Neural cell (in vitro differentiated cells): ENCODE measurements around the gene HSD3B7. TPM values are rescaled to one million over a fixed set of nuclear protein-coding genes. Genes with fewer than 3 reads are reported as not detected.

Experiments
- H2AFZ ChIP-seq: fragments of 200-600, 300-800 bp; sonication (generic), shearing (Covaris generic); 2 replicates; pipeline ENCODE4 v1.6.0; 2014; ENCODE audit warnings: low read depth, mild to moderate bottlenecking, antibody characterized with exemption, low read length, moderate library complexity
- H3F3A ChIP-seq: fragments of 200-600 bp; shearing (Covaris generic); 2 replicates; pipeline ENCODE4 v1.6.1; 2016; ENCODE audit warnings: mild to moderate bottlenecking, moderate library complexity, mixed read lengths, antibody characterized with exemption, low read length; ENCODE audit not compliant: insufficient read depth, poor library complexity, severe bottlenecking
- H3K27ac ChIP-seq: fragments of 200-600, 300-800 bp; sonication (generic), shearing (Covaris generic); 2 replicates; pipeline ENCODE4 v1.5.1; 2014; ENCODE audit warnings: mild to moderate bottlenecking, low read length, moderate library complexity
- H3K27me3 ChIP-seq: fragments of 300-800, 200-600 bp; sonication (generic), shearing (Covaris generic); 2 replicates; pipeline ENCODE4 v1.6.0; 2014; ENCODE audit warnings: mild to moderate bottlenecking, low read depth, low read length, moderate library complexity; ENCODE audit not compliant: insufficient read depth
- H3K36me3 ChIP-seq: fragments of 300-800, 200-600 bp; sonication (generic), shearing (Covaris generic); 2 replicates; pipeline ENCODE4 v1.5.1; 2014; ENCODE audit warnings: mild to moderate bottlenecking, antibody characterized with exemption, low read length, moderate library complexity; ENCODE audit not compliant: insufficient read depth
- H3K4me2 ChIP-seq: fragments of 300-800, 200-600 bp; sonication (generic), shearing (Covaris generic); 2 replicates; pipeline ENCODE4 v1.6.0; 2014; ENCODE audit warnings: mild to moderate bottlenecking, low read length
- H3K4me3 ChIP-seq: fragments of 300-800, 200-600 bp; sonication (generic), shearing (Covaris generic); 2 replicates; pipeline ENCODE4 v1.5.1; 2014; ENCODE audit warnings: mild to moderate bottlenecking, low read length, moderate library complexity
- H3K79me2 ChIP-seq: fragments of 200-600 bp; shearing (Covaris generic); replicated peaks from 2 replicates; pipeline ENCODE4 v1.6.0; 2014; ENCODE audit warnings: mild to moderate bottlenecking, low read length, moderate library complexity; ENCODE audit not compliant: insufficient read depth
- H3K9ac ChIP-seq: fragments of 300-800, 200-600 bp; sonication (generic), shearing (Covaris generic); 2 replicates; pipeline ENCODE4 v1.6.1; 2016; ENCODE audit warnings: mild to moderate bottlenecking, low read length, mixed read lengths
- H3K9me2 ChIP-seq: fragments of 200-600 bp; shearing (Covaris generic); 2 replicates; pipeline ENCODE4 v1.6.1; 2016; ENCODE audit warnings: mild to moderate bottlenecking, low read length, mixed read lengths; ENCODE audit not compliant: insufficient read depth
- H3K9me3 ChIP-seq: fragments of 200-600, 300-800 bp; sonication (generic), shearing (Covaris generic); 2 replicates; pipeline ENCODE4 v1.6.1; 2016; ENCODE audit warnings: mild to moderate bottlenecking, mixed run types, low read length, moderate library complexity, mixed read lengths
- H4K20me1 ChIP-seq: fragments of 200-600 bp; shearing (Covaris generic); 2 replicates; pipeline ENCODE4 v1.6.1; 2016; ENCODE audit warnings: mild to moderate bottlenecking, mixed run types; ENCODE audit not compliant: insufficient read depth
- CTCF ChIP-seq: fragments of 450-650 bp; IDR thresholded peaks from 2 replicates; pipeline ENCODE4 v1.5.1; 2014; ENCODE audit warnings: antibody characterized with exemption, mild to moderate bottlenecking, moderate library complexity; ENCODE audit not compliant: poor library complexity, severe bottlenecking
- EP300 ChIP-seq: fragments of 450-650 bp; conservative IDR thresholded peaks from 2 replicates; pipeline ENCODE4 v1.6.1; 2014; ENCODE audit warnings: antibody characterized with exemption, mild to moderate bottlenecking, moderate library complexity; ENCODE audit not compliant: poor library complexity, severe bottlenecking
- EZH2 ChIP-seq: fragments of 200-600, 300-800 bp; shearing (Covaris generic), sonication (generic); IDR thresholded peaks from 2 replicates; pipeline ENCODE4 v1.6.1; 2014; ENCODE audit warnings: antibody characterized with exemption, low read length, borderline replicate concordance, mild to moderate bottlenecking; ENCODE audit not compliant: insufficient read depth, poor library complexity, severe bottlenecking
- MXI1 ChIP-seq: fragments of 450-650 bp; conservative IDR thresholded peaks from 2 replicates; pipeline ENCODE4 v1.6.1; 2014; ENCODE audit warnings: antibody characterized with exemption, mild to moderate bottlenecking; ENCODE audit not compliant: poor library complexity, severe bottlenecking
- POLR2AphosphoS5 ChIP-seq: IDR thresholded peaks from 2 replicates; pipeline ENCODE4 v1.6.1; 2012
- RAD21 ChIP-seq: fragments of 450-650 bp; conservative IDR thresholded peaks from 2 replicates; pipeline ENCODE4 v1.6.1; 2014; ENCODE audit warnings: antibody characterized with exemption, mild to moderate bottlenecking, moderate library complexity
- REST ChIP-seq: IDR thresholded peaks from 2 replicates; pipeline ENCODE4 v1.6.1; 2012; ENCODE audit warnings: borderline replicate concordance
- SMC3 ChIP-seq: fragments of 450-650 bp; conservative IDR thresholded peaks from 2 replicates; pipeline ENCODE4 v1.6.1; 2014; ENCODE audit warnings: antibody characterized with exemption, mild to moderate bottlenecking, moderate library complexity; ENCODE audit not compliant: poor library complexity
- TAF1 ChIP-seq: IDR thresholded peaks from 2 replicates; pipeline ENCODE4 v1.6.1; 2012; ENCODE audit warnings: low read depth
- polyA plus RNA-seq: library from polyadenylated mRNA; depleted of rRNA; stranded (reverse); fragments of >200 nt; gene quantifications from 2 replicates; pipeline ENCODE4 v1.2.3, GENCODE V29; 2014

The HSD3B7 gene
- polyA plus RNA-seq, 1 donor from 2014 or later, result 3.4 TPM

- no peaks in the 10 kb centered on the region for H3K27me3 ChIP-seq
- no peak for TF ChIP-seq POLR2AphosphoS5
- TF ChIP-seq CTCF, result peak; percentile 74
- TF ChIP-seq EZH2, result no peak
- TF ChIP-seq REST, result no peak
- TF ChIP-seq EP300, result no peak
- peak; percentile 64 for TF ChIP-seq RAD21
- no peak for TF ChIP-seq TAF1
- no peak for TF ChIP-seq MXI1
- peak; percentile 63 for TF ChIP-seq SMC3
- no peak overlapping the region for H2AFZ ChIP-seq
- no peak overlapping the region for H3K9ac ChIP-seq
- peaks cover 6% of the 10 kb centered on the region for H3K36me3 ChIP-seq
- no peak overlapping the region for H3K4me2 ChIP-seq
- no peaks in the 10 kb centered on the region for H3K9me3 ChIP-seq
- H3K27ac ChIP-seq, result no peak overlapping the region
- H3F3A ChIP-seq, result no peaks in the 10 kb centered on the region
- H3K9me2 ChIP-seq, result no peaks in the 10 kb centered on the region
- no peaks in the 10 kb centered on the region for H4K20me1 ChIP-seq
- no peak overlapping the region for H3K4me3 ChIP-seq
- H3K79me2 ChIP-seq, result peaks cover 7% of the 10 kb centered on the region
Observed at GRCh38 chr16:30941600-30942425, 43.2 kb upstream of the HSD3B7 start.

GRCh38 chr16:30942426-30942806, 42.6 kb upstream of the HSD3B7 start:
- peaks cover 7% of the 10 kb centered on the region for H3K79me2 ChIP-seq
- H3F3A ChIP-seq, result no peaks in the 10 kb centered on the region
- H3K9me2 ChIP-seq, result no peaks in the 10 kb centered on the region
- H3K9ac ChIP-seq, result no peak overlapping the region
- no peak for TF ChIP-seq TAF1
- no peak for TF ChIP-seq EZH2
- TF ChIP-seq MXI1, result no peak
- TF ChIP-seq CTCF, result no peak
- TF ChIP-seq EP300, result no peak
- no peak for TF ChIP-seq SMC3
- TF ChIP-seq RAD21, result no peak
- no peak for TF ChIP-seq POLR2AphosphoS5
- no peaks in the 10 kb centered on the region for H3K27me3 ChIP-seq
- H3K27ac ChIP-seq, result no peak overlapping the region
- H3K36me3 ChIP-seq, result peaks cover 6% of the 10 kb centered on the region
- H3K4me3 ChIP-seq, result no peak overlapping the region
- no peaks in the 10 kb centered on the region for H3K9me3 ChIP-seq
- no peak overlapping the region for H2AFZ ChIP-seq
- no peaks in the 10 kb centered on the region for H4K20me1 ChIP-seq
- no peak overlapping the region for H3K4me2 ChIP-seq
